Osteoblast (primary cell): ENCODE data around the gene DHRS7C. TPM values are rescaled to one million over a fixed set of nuclear protein-coding genes. Genes with fewer than 3 reads are reported as not detected.

Experiments used
- DNase-seq: peaks from one replicate; pipeline ENCODE4 v3.0.0; 2011; ENCODE audit warnings: low spot score, mixed read lengths; ENCODE audit not compliant: insufficient read length; ENCODE audit errors: missing footprints
- H2AFZ ChIP-seq: 2 replicates; pipeline ENCODE4 v1.6.0; 2011; ENCODE audit warnings: mild to moderate bottlenecking, low read length
- H3K27ac ChIP-seq: 2 replicates; pipeline ENCODE4 v1.5.1; 2011; ENCODE audit warnings: mild to moderate bottlenecking, low read depth, low read length, moderate library complexity
- H3K27me3 ChIP-seq: 2 replicates; pipeline ENCODE4 v1.6.0; 2012; ENCODE audit warnings: mild to moderate bottlenecking, control low read depth, inconsistent platforms, low read length, moderate library complexity; ENCODE audit not compliant: insufficient read depth
- H3K36me3 ChIP-seq: 2 replicates; pipeline ENCODE4 v1.5.1; 2011; ENCODE audit warnings: mild to moderate bottlenecking, low read length, control low read depth, moderate library complexity; ENCODE audit not compliant: insufficient read depth
- H3K4me1 ChIP-seq: 2 replicates; pipeline ENCODE4 v1.5.1; 2011; ENCODE audit warnings: mild to moderate bottlenecking, low read length, control low read depth, moderate library complexity; ENCODE audit not compliant: insufficient read depth
- H3K4me2 ChIP-seq: 2 replicates; pipeline ENCODE4 v1.6.0; 2011; ENCODE audit warnings: mild to moderate bottlenecking, low read length; ENCODE audit not compliant: insufficient read depth
- H3K4me3 ChIP-seq: fragments of 200-600 bp; sonication (generic); 3 replicates; pipeline ENCODE4 v1.5.1; 2012; ENCODE audit warnings: mild to moderate bottlenecking, low read length, inconsistent platforms; ENCODE audit not compliant: insufficient read depth
- H3K79me2 ChIP-seq: 2 replicates; pipeline ENCODE4 v1.6.0; 2012; ENCODE audit warnings: mild to moderate bottlenecking, low read length, control low read depth, inconsistent platforms; ENCODE audit not compliant: insufficient read depth
- H3K9me3 ChIP-seq: 2 replicates; pipeline ENCODE4 v1.5.1; 2011; ENCODE audit warnings: low read depth, low read length, control low read depth
- H4K20me1 ChIP-seq: 2 replicates; pipeline ENCODE4 v1.6.0; 2012; ENCODE audit warnings: mild to moderate bottlenecking, low read length, control low read depth; ENCODE audit not compliant: insufficient read depth
- total RNA-seq: library from RNA; depleted of rRNA; stranded (reverse); fragments of >200 nt; gene quantifications from 2 replicates; pipeline ENCODE4 v1.2.3, GENCODE V29; 2012
- TF ChIP-seq, protein P1 (sequence below): IDR thresholded peaks from 2 replicates; pipeline ENCODE4 v1.5.1; 2011; ENCODE audit warnings: mild to moderate bottlenecking, low read depth, low read length, moderate library complexity; ENCODE audit errors: extremely low read depth

DHRS7C gene
- total RNA-seq, 1 donor: not detected

DNA sequence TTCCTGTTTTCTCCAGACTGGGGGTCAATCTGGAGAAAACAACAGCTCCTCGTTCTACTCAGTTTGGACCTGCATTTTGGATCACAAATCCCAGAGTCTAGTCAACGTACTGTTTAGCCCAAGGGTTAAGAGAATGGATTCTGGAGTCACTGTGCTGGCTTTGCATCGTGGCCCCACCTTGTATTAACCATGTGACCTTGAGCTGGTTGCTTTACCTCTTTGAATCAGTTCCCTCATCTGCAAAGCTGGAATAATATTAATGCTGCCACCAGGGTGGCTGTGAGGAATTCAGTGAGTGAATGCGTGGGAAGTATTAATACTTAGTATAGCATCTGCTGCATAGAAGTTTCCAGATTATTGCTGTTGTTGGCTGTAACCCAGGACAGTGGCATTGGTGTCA lies 11.3 kb upstream of the DHRS7C start:
- H2AFZ ChIP-seq: no peak overlapping the region

DNA sequence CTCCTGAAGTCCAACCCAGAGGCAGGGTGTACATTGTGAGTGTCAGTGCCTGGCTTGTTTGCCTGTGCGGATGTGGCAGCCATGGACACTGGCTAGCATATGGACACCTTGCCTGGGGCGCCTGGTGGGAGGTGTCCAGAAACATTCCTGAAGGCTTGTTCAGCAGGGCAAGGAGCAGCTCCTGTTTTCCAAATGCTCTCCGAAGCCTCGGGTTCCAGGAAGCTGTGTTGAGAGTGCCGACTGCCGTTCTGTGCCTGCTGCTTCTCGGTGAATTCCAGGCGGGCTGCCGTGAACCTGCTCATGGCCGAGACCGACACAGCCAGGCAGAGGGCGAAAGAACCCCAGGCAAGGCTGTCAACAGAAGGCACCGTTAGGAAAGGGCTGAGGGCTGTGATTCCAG lies 10.9 kb upstream of the DHRS7C start:
- H3K36me3 ChIP-seq: no peaks in the 10 kb centered on the region
- no peaks in the 10 kb centered on the region for H3K9me3 ChIP-seq
- H3K4me2 ChIP-seq: no peak overlapping the region
- TF ChIP-seq, protein P1, sequence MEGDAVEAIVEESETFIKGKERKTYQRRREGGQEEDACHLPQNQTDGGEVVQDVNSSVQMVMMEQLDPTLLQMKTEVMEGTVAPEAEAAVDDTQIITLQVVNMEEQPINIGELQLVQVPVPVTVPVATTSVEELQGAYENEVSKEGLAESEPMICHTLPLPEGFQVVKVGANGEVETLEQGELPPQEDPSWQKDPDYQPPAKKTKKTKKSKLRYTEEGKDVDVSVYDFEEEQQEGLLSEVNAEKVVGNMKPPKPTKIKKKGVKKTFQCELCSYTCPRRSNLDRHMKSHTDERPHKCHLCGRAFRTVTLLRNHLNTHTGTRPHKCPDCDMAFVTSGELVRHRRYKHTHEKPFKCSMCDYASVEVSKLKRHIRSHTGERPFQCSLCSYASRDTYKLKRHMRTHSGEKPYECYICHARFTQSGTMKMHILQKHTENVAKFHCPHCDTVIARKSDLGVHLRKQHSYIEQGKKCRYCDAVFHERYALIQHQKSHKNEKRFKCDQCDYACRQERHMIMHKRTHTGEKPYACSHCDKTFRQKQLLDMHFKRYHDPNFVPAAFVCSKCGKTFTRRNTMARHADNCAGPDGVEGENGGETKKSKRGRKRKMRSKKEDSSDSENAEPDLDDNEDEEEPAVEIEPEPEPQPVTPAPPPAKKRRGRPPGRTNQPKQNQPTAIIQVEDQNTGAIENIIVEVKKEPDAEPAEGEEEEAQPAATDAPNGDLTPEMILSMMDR: no peak
- no peak overlapping the region for H3K4me3 ChIP-seq
- no peaks in the 10 kb centered on the region for H4K20me1 ChIP-seq
- no peaks in the 10 kb centered on the region for H3K4me1 ChIP-seq
- no peak for DNase-seq
- H3K27ac ChIP-seq: no peak overlapping the region
- no peaks in the 10 kb centered on the region for H3K27me3 ChIP-seq
- H3K79me2 ChIP-seq: no peaks in the 10 kb centered on the region
- no peak overlapping the region for H2AFZ ChIP-seq

More for the DNA sequence above, 11.3 kb upstream of the DHRS7C start:
- H4K20me1 ChIP-seq: no peaks in the 10 kb centered on the region
- H3K4me1 ChIP-seq: no peaks in the 10 kb centered on the region
- H3K36me3 ChIP-seq: no peaks in the 10 kb centered on the region
- no peak overlapping the region for H3K4me3 ChIP-seq
- DNase-seq: no peak
- no peaks in the 10 kb centered on the region for H3K79me2 ChIP-seq
- no peak overlapping the region for H3K4me2 ChIP-seq
- H3K27me3 ChIP-seq: no peaks in the 10 kb centered on the region
- H3K9me3 ChIP-seq: no peaks in the 10 kb centered on the region
- TF ChIP-seq, protein P1: no peak
- H3K27ac ChIP-seq: no peak overlapping the region

DNA sequence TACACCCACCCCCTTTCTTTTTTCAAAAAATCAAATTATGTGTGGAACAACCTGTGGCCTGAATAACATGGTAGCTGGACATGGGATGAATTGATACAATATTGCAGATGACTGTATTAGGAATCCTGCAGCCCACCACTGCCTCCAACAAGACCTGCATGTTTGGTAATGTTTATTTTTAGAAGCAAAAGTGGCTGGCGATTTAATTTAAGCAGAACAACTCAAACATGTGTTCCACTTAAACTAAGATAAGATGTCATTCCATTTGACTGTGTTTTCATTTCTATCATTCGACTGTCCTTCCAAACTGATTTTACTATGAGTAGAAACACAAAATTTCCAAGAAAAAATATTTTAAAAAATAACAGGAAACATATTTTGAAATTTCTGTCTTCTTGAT lies 10.1 kb upstream of the DHRS7C start:
- H3K36me3 ChIP-seq: no peaks in the 10 kb centered on the region
- no peak for DNase-seq
- no peak overlapping the region for H2AFZ ChIP-seq
- no peak overlapping the region for H3K4me2 ChIP-seq
- no peaks in the 10 kb centered on the region for H3K9me3 ChIP-seq
- H3K4me1 ChIP-seq: no peaks in the 10 kb centered on the region
- TF ChIP-seq, protein P1: no peak
- no peak overlapping the region for H3K4me3 ChIP-seq
- H3K27me3 ChIP-seq: no peaks in the 10 kb centered on the region
- no peak overlapping the region for H3K27ac ChIP-seq
- no peaks in the 10 kb centered on the region for H4K20me1 ChIP-seq
- H3K79me2 ChIP-seq: no peaks in the 10 kb centered on the region

DNA sequence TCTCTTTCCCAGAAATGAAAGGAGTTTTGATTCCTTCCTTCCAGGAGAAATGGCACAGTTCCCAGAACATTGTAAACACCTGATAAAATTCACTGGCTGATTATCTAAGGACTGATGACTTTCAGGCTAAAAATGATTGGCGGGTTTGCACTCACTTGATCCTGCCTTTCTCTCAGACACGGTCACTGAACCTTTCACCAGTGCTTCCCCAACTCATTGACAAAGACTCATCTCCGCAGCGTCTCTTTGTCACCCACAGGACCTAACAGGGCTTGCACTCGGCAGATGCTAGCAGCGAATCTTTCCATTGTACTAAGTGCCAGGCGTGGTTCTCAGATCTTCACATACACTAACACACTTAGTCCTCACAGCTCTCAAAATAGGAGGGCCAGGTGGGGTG lies 7.3 kb upstream of the DHRS7C start:
- H3K27me3 ChIP-seq: no peaks in the 10 kb centered on the region
- H3K36me3 ChIP-seq: no peaks in the 10 kb centered on the region
- TF ChIP-seq, protein P1: no peak
- no peaks in the 10 kb centered on the region for H4K20me1 ChIP-seq
- no peak overlapping the region for H3K4me2 ChIP-seq
- DNase-seq: no peak
- no peaks in the 10 kb centered on the region for H3K4me1 ChIP-seq
- no peak overlapping the region for H3K27ac ChIP-seq
- H3K79me2 ChIP-seq: no peaks in the 10 kb centered on the region
- no peak overlapping the region for H3K4me3 ChIP-seq
- H2AFZ ChIP-seq: no peak overlapping the region
- H3K9me3 ChIP-seq: no peaks in the 10 kb centered on the region
